ENCODE results near the gene PIGM. TPM values are rescaled to one million over a fixed set of nuclear protein-coding genes. Genes with fewer than 3 reads are reported as not detected.

Gene PIGM
- total RNA-seq, 1 donor from 2014 or later, result 2.1 TPM

GRCh38 chr1:160048335-160048734, 16.5 kb upstream of the PIGM start:
- no peak for TF ChIP-seq CTCF (IDR thresholded peaks at IDR 0.05; ENCODE audit: insufficient read depth, low read length, severe bottlenecking)
- Histone ChIP-seq H3K36me3 (ENCODE audit: control insufficient read depth, insufficient read depth, low read length) (no peaks in the 10 kb centered on the region), H3K27me3 (ENCODE audit: control insufficient read depth, insufficient read depth, low read length) (peaks cover 7% of the 10 kb centered on the region), H3K4me3 (ENCODE audit: low read depth, low read length) (no peak overlapping the region)
- FAIRE-seq (no peak), DNase-seq (ENCODE audit: low read depth) (no peak)

- TF ChIP-seq CTCF (IDR thresholded peaks at IDR 0.05; ENCODE audit: insufficient read depth, low read length, severe bottlenecking), result no peak
- peaks cover 7% of the 10 kb centered on the region for H3K27me3 ChIP-seq (ENCODE audit: control insufficient read depth, insufficient read depth, low read length)
- DNase-seq (ENCODE audit: low read depth), result no peak
- no peak overlapping the region for H3K4me3 ChIP-seq (ENCODE audit: low read depth, low read length)
- H3K36me3 ChIP-seq (ENCODE audit: control insufficient read depth, insufficient read depth, low read length), result no peaks in the 10 kb centered on the region
- no peak for FAIRE-seq
These were observed 15.6 kb upstream of the PIGM start for GRCh38 chr1:160047111-160047991.

- peak; percentile 36 for DNase-seq (ENCODE audit: low read depth)
These were observed 14.8 kb upstream of the PIGM start for GRCh38 chr1:160046494-160047110.

GRCh38 chr1:160045653-160046052, 13.9 kb upstream of the PIGM start:
- Histone ChIP-seq H3K36me3 (ENCODE audit: control insufficient read depth, insufficient read depth, low read length) (no peaks in the 10 kb centered on the region), H3K27me3 (ENCODE audit: control insufficient read depth, insufficient read depth, low read length) (peaks cover 3% of the 10 kb centered on the region), H3K4me3 (ENCODE audit: low read depth, low read length) (no peak overlapping the region)
- FAIRE-seq (no peak), DNase-seq (ENCODE audit: low read depth) (no peak)
- TF ChIP-seq CTCF (IDR thresholded peaks at IDR 0.05; ENCODE audit: insufficient read depth, low read length, severe bottlenecking), result no peak

More at GRCh38 chr1:160046494-160047110, 14.8 kb upstream of the PIGM start:
- no peaks in the 10 kb centered on the region for H3K36me3 ChIP-seq (ENCODE audit: control insufficient read depth, insufficient read depth, low read length)
- H3K4me3 ChIP-seq (ENCODE audit: low read depth, low read length), result no peak overlapping the region
- H3K27me3 ChIP-seq (ENCODE audit: control insufficient read depth, insufficient read depth, low read length), result peaks cover 4% of the 10 kb centered on the region
- FAIRE-seq, result no peak
- peak; percentile 64 for TF ChIP-seq CTCF (IDR thresholded peaks at IDR 0.05; ENCODE audit: insufficient read depth, low read length, severe bottlenecking)

GRCh38 chr1:160043543-160043942, 11.8 kb upstream of the PIGM start:
- no peak overlapping the region for H3K4me3 ChIP-seq (ENCODE audit: low read depth, low read length)
- peaks cover 3% of the 10 kb centered on the region for H3K27me3 ChIP-seq (ENCODE audit: control insufficient read depth, insufficient read depth, low read length)
- no peaks in the 10 kb centered on the region for H3K36me3 ChIP-seq (ENCODE audit: control insufficient read depth, insufficient read depth, low read length)
- TF ChIP-seq CTCF (IDR thresholded peaks at IDR 0.05; ENCODE audit: insufficient read depth, low read length, severe bottlenecking), result no peak
- DNase-seq (ENCODE audit: low read depth), result no peak
- no peak for FAIRE-seq
